BLaER1 (cell line): ENCODE data around the gene AGXT.

Experiments
- H3K27ac ChIP-seq: shearing (Covaris generic); formaldehyde crosslinking; 2 replicates; pipeline ENCODE4 v1.8.1; 2022
- H3K27me3 ChIP-seq: shearing (Covaris generic); formaldehyde crosslinking; 2 replicates; pipeline ENCODE4 v1.8.1; 2022
- H3K36me3 ChIP-seq: shearing (Covaris generic); formaldehyde crosslinking; 2 replicates; pipeline ENCODE4 v1.8.1; 2022
- H3K4me1 ChIP-seq: shearing (Covaris generic); formaldehyde crosslinking; 2 replicates; pipeline ENCODE4 v1.8.1; 2022
- H3K4me2 ChIP-seq: shearing (Covaris generic); formaldehyde crosslinking; 2 replicates; pipeline ENCODE4 v1.8.1; 2022
- H3K4me3 ChIP-seq: shearing (Covaris generic); formaldehyde crosslinking; 2 replicates; pipeline ENCODE4 v1.8.1; 2022
- H3K9ac ChIP-seq: shearing (Covaris generic); formaldehyde crosslinking; 2 replicates; pipeline ENCODE4 v1.8.1; 2022
- H3K9me3 ChIP-seq: shearing (Covaris generic); formaldehyde crosslinking; 2 replicates; pipeline ENCODE4 v1.8.1; 2022
- H4K20me1 ChIP-seq: shearing (Covaris generic); formaldehyde crosslinking; 2 replicates; pipeline ENCODE4 v1.8.1; 2022
- Cebpa-rat ChIP-seq: shearing (Covaris generic); IDR thresholded peaks from 2 replicates; pipeline ENCODE4 v1.8.1; 2022

Gene AGXT

GRCh38 chr2:240890691-240891090, 22.1 kb downstream of the AGXT start:
- Histone ChIP-seq H3K4me3 (no peak overlapping the region), H3K27ac (no peak overlapping the region), H3K9ac (no peak overlapping the region), H3K36me3 (no peaks in the 10 kb centered on the region), H3K4me2 (no peak overlapping the region), H3K27me3 (no peaks in the 10 kb centered on the region), H4K20me1 (no peaks in the 10 kb centered on the region), H3K4me1 (peaks cover 48% of the 10 kb centered on the region), H3K9me3 (no peaks in the 10 kb centered on the region)
- no peak for TF ChIP-seq Cebpa-rat

GRCh38 chr2:240891492-240892340, 23.1 kb downstream of the AGXT start:
- H3K4me3 ChIP-seq = no peak overlapping the region
- no peaks in the 10 kb centered on the region for H3K9me3 ChIP-seq
- no peaks in the 10 kb centered on the region for H3K36me3 ChIP-seq
- no peak overlapping the region for H3K4me2 ChIP-seq
- H3K27me3 ChIP-seq = no peaks in the 10 kb centered on the region
- no peak overlapping the region for H3K9ac ChIP-seq
- H3K4me1 ChIP-seq = peaks cover 46% of the 10 kb centered on the region
- H4K20me1 ChIP-seq = no peaks in the 10 kb centered on the region
- no peak for TF ChIP-seq Cebpa-rat
- no peak overlapping the region for H3K27ac ChIP-seq

- H3K27me3 ChIP-seq = no peaks in the 10 kb centered on the region
- H4K20me1 ChIP-seq = no peaks in the 10 kb centered on the region
- no peak overlapping the region for H3K4me3 ChIP-seq
- H3K9ac ChIP-seq = no peak overlapping the region
- H3K36me3 ChIP-seq = no peaks in the 10 kb centered on the region
- TF ChIP-seq Cebpa-rat = no peak
- no peak overlapping the region for H3K27ac ChIP-seq
- no peak overlapping the region for H3K4me2 ChIP-seq
- H3K4me1 ChIP-seq = peaks cover 46% of the 10 kb centered on the region
- H3K9me3 ChIP-seq = no peaks in the 10 kb centered on the region
These were observed 23.7 kb downstream of the AGXT start for GRCh38 chr2:240892356-240892755.

- Histone ChIP-seq H3K4me3 (no peak overlapping the region), H3K9ac (no peak overlapping the region), H3K4me1 (peaks cover 46% of the 10 kb centered on the region), H3K36me3 (no peaks in the 10 kb centered on the region), H4K20me1 (no peaks in the 10 kb centered on the region), H3K27me3 (no peaks in the 10 kb centered on the region), H3K27ac (no peak overlapping the region), H3K9me3 (no peaks in the 10 kb centered on the region), H3K4me2 (no peak overlapping the region)
- TF ChIP-seq Cebpa-rat = no peak
These were observed 24.3 kb downstream of the AGXT start for GRCh38 chr2:240892925-240893324.

GRCh38 chr2:240893363-240893844, 24.8 kb downstream of the AGXT start:
- H3K9me3 ChIP-seq = no peaks in the 10 kb centered on the region
- no peaks in the 10 kb centered on the region for H3K27me3 ChIP-seq
- no peaks in the 10 kb centered on the region for H3K36me3 ChIP-seq
- no peaks in the 10 kb centered on the region for H4K20me1 ChIP-seq
- no peak overlapping the region for H3K4me3 ChIP-seq
- peaks cover 46% of the 10 kb centered on the region for H3K4me1 ChIP-seq
- H3K27ac ChIP-seq = no peak overlapping the region
- no peak for TF ChIP-seq Cebpa-rat
- no peak overlapping the region for H3K4me2 ChIP-seq
- H3K9ac ChIP-seq = no peak overlapping the region

- Histone ChIP-seq H3K27me3 (no peaks in the 10 kb centered on the region), H3K4me1 (peaks cover 50% of the 10 kb centered on the region), H3K4me3 (no peak overlapping the region), H4K20me1 (no peaks in the 10 kb centered on the region), H3K4me2 (no peak overlapping the region), H3K36me3 (no peaks in the 10 kb centered on the region), H3K9ac (no peak overlapping the region), H3K27ac (no peak overlapping the region), H3K9me3 (no peaks in the 10 kb centered on the region)
- TF ChIP-seq Cebpa-rat = no peak
These were observed 25.4 kb downstream of the AGXT start for GRCh38 chr2:240894006-240894405.

GRCh38 chr2:240894836-240895558, 26.4 kb downstream of the AGXT start:
- no peak overlapping the region for H3K27ac ChIP-seq
- H3K9me3 ChIP-seq = no peaks in the 10 kb centered on the region
- no peak overlapping the region for H3K4me3 ChIP-seq
- peaks cover 46% of the 10 kb centered on the region for H3K4me1 ChIP-seq
- no peak for TF ChIP-seq Cebpa-rat
- no peaks in the 10 kb centered on the region for H3K36me3 ChIP-seq
- no peak overlapping the region for H3K9ac ChIP-seq
- H4K20me1 ChIP-seq = no peaks in the 10 kb centered on the region
- H3K27me3 ChIP-seq = no peaks in the 10 kb centered on the region
- H3K4me2 ChIP-seq = no peak overlapping the region

GRCh38 chr2:240895656-240896388, 27.2 kb downstream of the AGXT start, which contains the start of gene MAB21L4:
MAB21L4 (minus strand) TSS chr2:240896156; CDS start chr2:240895997, 159 bp downstream.
- no peaks in the 10 kb centered on the region for H4K20me1 ChIP-seq
- H3K27me3 ChIP-seq = no peaks in the 10 kb centered on the region
- no peak within 1 kb of the TSS for H3K9ac ChIP-seq
- no peak for TF ChIP-seq Cebpa-rat
- H3K4me1 ChIP-seq = peaks cover 46% of the 10 kb centered on the region
- H3K4me2 ChIP-seq = peak within 1 kb of the TSS; percentile 70
- no peaks in the 10 kb centered on the region for H3K36me3 ChIP-seq
- H3K27ac ChIP-seq = peak within 1 kb of the TSS; percentile 43; the same call in 1 of the 2 replicates
- H3K4me3 ChIP-seq = no peak within 1 kb of the TSS
- no peaks in the 10 kb centered on the region for H3K9me3 ChIP-seq

- Histone ChIP-seq H3K4me3 (no peak overlapping the region), H3K9me3 (no peaks in the 10 kb centered on the region), H4K20me1 (no peaks in the 10 kb centered on the region), H3K4me1 (peaks cover 46% of the 10 kb centered on the region), H3K27me3 (no peaks in the 10 kb centered on the region), H3K36me3 (no peaks in the 10 kb centered on the region), H3K9ac (no peak overlapping the region), H3K27ac (no peak overlapping the region), H3K4me2 (no peak overlapping the region)
- no peak for TF ChIP-seq Cebpa-rat
These were observed 27.8 kb downstream of the AGXT start for GRCh38 chr2:240896394-240896793.
